HG03139 (cell line): ENCODE measurements around the gene NDUFAF2.
"Not testable (repeated sequence)": the region's sequence is repeated elsewhere in the genome, so short reads cannot be mapped to it uniquely, and the experiment has no call there.

Experiments
- ATAC-seq: cut with Tn5 transposase; IDR thresholded peaks from one replicate; pipeline ENCODE4 v1.9.1; 2021; ENCODE audit not compliant: unreplicated experiment

The NDUFAF2 gene

GRCh38 chr5:61171479-61171878 lies 226.5 kb downstream of the NDUFAF2 start:
- no peak for ATAC-seq

GRCh38 chr5:61176631-61177030 lies 231.6 kb downstream of the NDUFAF2 start:
- ATAC-seq, result no peak

GRCh38 chr5:61177070-61177469 lies 232.1 kb downstream of the NDUFAF2 start:
- ATAC-seq, result no peak

- peak; percentile 58 for ATAC-seq
Observed at GRCh38 chr5:61177716-61178115, 232.7 kb downstream of the NDUFAF2 start.

GRCh38 chr5:61178702-61179101 lies 233.7 kb downstream of the NDUFAF2 start:
- no peak for ATAC-seq

GRCh38 chr5:61180886-61181285 lies 235.9 kb downstream of the NDUFAF2 start:
- ATAC-seq, result no peak

- ATAC-seq, result no peak
Observed at GRCh38 chr5:61182449-61182848, 237.4 kb downstream of the NDUFAF2 start.

GRCh38 chr5:61183538-61183937 lies 238.5 kb downstream of the NDUFAF2 start:
- ATAC-seq, result no peak

- ATAC-seq, result no peak
Observed at GRCh38 chr5:61184708-61185107, 239.7 kb downstream of the NDUFAF2 start.

- ATAC-seq, result no peak
Observed at GRCh38 chr5:61186634-61187033, 241.6 kb downstream of the NDUFAF2 start.

- ATAC-seq, result not testable (repeated sequence)
Observed at GRCh38 chr5:61187352-61187751, 242.3 kb downstream of the NDUFAF2 start.

- not testable (repeated sequence) for ATAC-seq
Observed at GRCh38 chr5:61187826-61188225, 242.8 kb downstream of the NDUFAF2 start.

GRCh38 chr5:61198606-61199005 lies 253.6 kb downstream of the NDUFAF2 start:
- ATAC-seq, result no peak

GRCh38 chr5:61200582-61201155 lies 255.7 kb downstream of the NDUFAF2 start:
- no peak for ATAC-seq

GRCh38 chr5:61202213-61202612 lies 257.2 kb downstream of the NDUFAF2 start:
- no peak for ATAC-seq
